Body of pancreas (tissue), 4 donors: ENCODE results near the gene RASSF8. TPM values are rescaled to one million over a fixed set of nuclear protein-coding genes. Genes with fewer than 3 reads are reported as not detected.
"Not testable (repeated sequence)": the region's sequence is repeated elsewhere in the genome, so short reads cannot be mapped to it uniquely, and the experiment has no call there.

ENCODE experiments used
- ATAC-seq: fragments of 150-250 bp; one replicate; pipeline ENCODE4 v1.9.1; 2016
- DNase-seq, 4 donors: peaks; one replicate each; pipeline ENCODE4 v3.0.0-alpha.2; 2019
- H3K27ac ChIP-seq, 4 donors: fragments of 200-600 bp; sonication (generic); 1 replicate in 3 of 4; 2 replicates in 1 of 4; pipeline versions ENCODE4 v1.5.1 to v1.6.1; 2016 to 2019; ENCODE audit warnings: mild to moderate bottlenecking in 1 of 4, mixed read lengths in 1 of 4, moderate library complexity in 1 of 4
- H3K27me3 ChIP-seq, 2 donors: fragments of 200-600 bp; sonication (generic); one replicate each; pipeline ENCODE4 v1.6.0; 2016; ENCODE audit warnings: mild to moderate bottlenecking in 1 of 2
- H3K36me3 ChIP-seq, 2 donors: fragments of 200-600 bp; sonication (generic); replicated peaks in 1 of 2; 2 replicates each; pipeline ENCODE4 v1.5.1; 2016; ENCODE audit warnings: low read depth in 2 of 2; ENCODE audit not compliant: insufficient read depth in 1 of 2
- H3K4me1 ChIP-seq: fragments of 200-600 bp; sonication (generic); one replicate; pipeline ENCODE4 v1.6.0; 2016
- H3K4me3 ChIP-seq, 2 donors: fragments of 200-600 bp; sonication (generic); 1 replicate in 1 of 2; 2 replicates in 1 of 2; pipeline ENCODE4 v1.5.1; 2016 to 2019
- H3K9me3 ChIP-seq, 3 donors: fragments of 200-600 bp; sonication (generic); 1 replicate in 2 of 3; 2 replicates in 1 of 3; pipeline ENCODE4 v1.5.1; 2016
- CTCF ChIP-seq, 7 experiments: fragments of 450-650 bp in 4 of 7; fragments of 200-600 bp in 3 of 7; sonication (generic) in 3 of 7; IDR thresholded peaks; one replicate each; pipeline ENCODE4 v1.5.1; 2016 to 2019; ENCODE audit warnings: antibody characterized with exemption in 7 of 7
- POLR2A ChIP-seq, 3 donors: fragments of 450-650 bp; IDR thresholded peaks; one replicate each; pipeline ENCODE4 v1.6.1; 2016; ENCODE audit warnings: antibody characterized with exemption in 3 of 3, mild to moderate bottlenecking in 2 of 3
- WGBS, 2 donors: methylation state at CpG; one replicate each; pipeline ENCODE4 v1.1.5; 2017; 5-methylcytosine and 5-hydroxymethylcytosine counted together
- intact Hi-C: fragments of 100-400 bp; cut with DNase I; formaldehyde crosslinking; loops from one replicate; pipeline ENCODE4 v1.15.1; 2023
- total RNA-seq, 2 donors: library from RNA; depleted of rRNA; stranded (reverse); fragments of >200 nt; gene quantifications; one replicate each; pipeline ENCODE4 v1.1.0, GENCODE V29; 2016

RASSF8 gene
- total RNA-seq, 2 donors from 2014 or later, result 15.8 to 19.1 TPM

DNA sequence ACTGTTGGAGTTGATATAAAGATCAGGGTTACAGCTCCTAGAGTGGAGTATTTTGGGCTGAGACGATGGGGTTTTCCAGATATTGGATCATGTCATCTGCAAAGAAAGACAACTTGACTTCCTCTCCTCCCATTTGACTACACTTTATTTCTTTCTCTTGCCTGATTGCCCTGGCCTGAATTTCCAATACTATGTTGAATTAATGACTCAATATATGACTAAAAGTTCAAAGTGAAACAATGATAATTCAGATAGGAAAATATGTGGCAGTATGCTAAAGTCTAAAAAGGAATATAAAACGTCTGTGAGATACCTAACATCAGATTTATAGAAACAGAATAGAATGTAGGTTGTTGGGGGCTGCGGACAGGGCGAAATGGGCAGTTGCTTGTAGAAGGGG is 94.2 kb downstream of the RASSF8 start:
- Histone ChIP-seq H3K27me3 (no peaks in the 10 kb centered on the region), H3K9me3 (no peaks in the 10 kb centered on the region), H3K4me1 (peaks cover 16% of the 10 kb centered on the region), H3K36me3 (no peaks in the 10 kb centered on the region), H3K27ac (no peak overlapping the region), H3K4me3 (no peak overlapping the region)
- intact Hi-C loops, result no loop called here
- ATAC-seq, result no peak
- no peak for TF ChIP-seq POLR2A (IDR thresholded peaks at IDR 0.05)
- no peak for TF ChIP-seq CTCF (IDR thresholded peaks at IDR 0.05)
- DNase-seq, result no peak
- WGBS, 2 donors, result 89 to 93% methylated on average over 4 of the region's 4 CpGs

GRCh38 chr12:26054383-26054782 is 95.9 kb downstream of the RASSF8 start:
- H3K4me1 ChIP-seq, result peaks cover 16% of the 10 kb centered on the region
- no peaks in the 10 kb centered on the region for H3K27me3 ChIP-seq
- TF ChIP-seq CTCF (IDR thresholded peaks at IDR 0.05) (no peak), POLR2A (IDR thresholded peaks at IDR 0.05) (no peak)
- ATAC-seq (no peak), DNase-seq (no peak)
- intact Hi-C loops, result no loop called here
- H3K4me3 ChIP-seq, result no peak overlapping the region
- no peaks in the 10 kb centered on the region for H3K36me3 ChIP-seq
- 68 to 70% methylated on average over 4 of the region's 4 CpGs for WGBS, 2 donors
- no peak overlapping the region for H3K27ac ChIP-seq
- H3K9me3 ChIP-seq, result no peaks in the 10 kb centered on the region

DNA sequence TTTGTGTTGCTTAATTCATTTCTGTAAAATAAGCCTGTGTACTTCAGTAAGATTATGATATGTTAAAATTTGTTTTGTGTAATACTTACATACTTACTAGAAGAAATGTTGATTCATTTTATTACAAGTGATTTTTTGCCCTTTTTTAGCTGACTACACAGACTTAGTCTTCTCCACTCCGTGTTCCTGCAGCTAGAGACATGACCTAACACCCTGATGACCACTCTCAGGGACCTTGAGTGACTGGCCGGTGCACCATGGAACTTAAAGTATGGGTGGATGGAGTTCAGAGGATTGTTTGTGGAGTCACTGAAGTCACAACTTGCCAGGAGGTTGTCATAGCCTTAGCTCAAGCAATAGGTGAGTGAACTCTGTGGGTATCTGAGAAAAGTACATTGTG is 96.6 kb downstream of the RASSF8 start:
- WGBS, 2 donors, result 83 to 92% methylated on average over 2 of the region's 2 CpGs
- Histone ChIP-seq H3K4me3 (no peak overlapping the region), H3K27ac (no peak overlapping the region), H3K27me3 (no peaks in the 10 kb centered on the region), H3K4me1 (peaks cover 16% of the 10 kb centered on the region), H3K36me3 (no peaks in the 10 kb centered on the region), H3K9me3 (no peaks in the 10 kb centered on the region)
- ATAC-seq (no peak), DNase-seq (no peak)
- intact Hi-C loops, result no loop called here
- no peak for TF ChIP-seq POLR2A (IDR thresholded peaks at IDR 0.05)
- no peak for TF ChIP-seq CTCF (IDR thresholded peaks at IDR 0.05)

DNA sequence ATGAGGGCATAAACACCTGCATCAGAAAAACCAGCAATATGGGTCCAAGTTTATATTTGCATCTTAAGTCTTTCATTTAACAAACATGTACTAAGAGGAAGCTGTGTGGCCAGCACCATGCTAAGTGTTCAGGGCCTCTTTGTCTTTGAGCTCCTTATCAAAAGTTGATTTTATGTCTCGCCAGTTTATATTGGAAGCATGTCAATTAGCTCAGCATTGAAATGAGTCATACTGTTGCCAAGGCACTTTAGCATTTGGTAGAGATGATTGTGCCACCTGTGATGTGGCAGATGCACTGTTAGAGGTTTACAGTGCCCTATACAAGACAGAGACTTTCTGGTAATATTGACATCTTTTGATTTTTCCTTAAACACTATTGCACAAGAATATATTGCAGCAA is 97.9 kb downstream of the RASSF8 start:
- Histone ChIP-seq H3K9me3 (no peaks in the 10 kb centered on the region), H3K36me3 (no peaks in the 10 kb centered on the region), H3K27ac (peak overlapping the region in 1 of 4 donors; percentile 26), H3K27me3 (no peaks in the 10 kb centered on the region), H3K4me3 (no peak overlapping the region), H3K4me1 (peaks cover 16% of the 10 kb centered on the region)
- TF ChIP-seq CTCF (IDR thresholded peaks at IDR 0.05), result no peak
- TF ChIP-seq POLR2A (IDR thresholded peaks at IDR 0.05), result no peak
- ATAC-seq, result peak; percentile 98
- intact Hi-C loops, result no loop called here
- peak; percentile 25 to 67 (median 52) for DNase-seq
- 5 to 23% methylated on average over 1 of the region's 1 CpG for whole genome bisulfite sequencing, 2 donors

- H3K27me3 ChIP-seq, intact Hi-C loops, H3K36me3 ChIP-seq, DNase-seq, ATAC-seq, H3K9me3 ChIP-seq, H3K4me3 ChIP-seq, H3K27ac ChIP-seq: not testable (repeated sequence)
- WGBS, 2 donors, result 97% methylated on average over 6 of the region's 6 CpGs
- peaks cover 16% of the 10 kb centered on the region for H3K4me1 ChIP-seq
These were observed 98.8 kb downstream of the RASSF8 start for GRCh38 chr12:26057271-26057670.
